Measurements from ENCODE around the gene TRPV6.

The TRPV6 gene

DNA sequence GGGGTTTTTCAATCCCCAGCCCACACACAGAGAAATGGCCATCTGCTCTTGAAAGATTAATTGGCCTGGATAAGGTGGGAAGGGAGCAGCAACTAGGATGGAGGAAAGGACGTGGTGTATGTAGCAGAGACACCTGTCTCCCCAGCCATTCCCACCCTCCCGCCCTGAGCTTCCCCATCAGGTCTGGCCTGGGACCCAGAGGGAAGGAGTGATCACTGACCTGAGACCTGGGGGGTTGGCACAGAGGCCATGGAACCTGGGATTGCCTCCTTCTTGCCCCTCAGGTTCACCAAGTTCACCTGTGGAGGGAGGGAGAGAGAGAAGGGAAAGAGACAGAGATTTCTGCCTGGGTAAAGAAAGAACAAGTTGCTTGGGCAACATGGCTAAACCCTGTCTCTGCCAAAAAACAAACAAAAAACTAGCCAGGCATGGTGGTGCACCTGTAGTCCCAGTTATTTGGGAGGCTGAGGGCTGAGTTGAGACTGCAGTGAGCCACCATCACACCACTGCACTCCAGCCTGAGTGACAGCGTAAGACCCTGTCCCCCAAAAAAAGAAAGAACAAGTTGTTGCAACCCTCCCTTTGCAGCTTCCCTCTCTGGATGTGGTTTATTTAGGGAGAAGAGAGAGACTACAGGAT, 11.3 kb upstream of the TRPV6 start:
- H3K27me3 ChIP-seq (replicated peaks; ENCODE audit: control insufficient read depth, insufficient read depth, low read length, poor library complexity, severe bottlenecking) = no peaks in the 10 kb centered on the region
- H3K36me3 ChIP-seq (ENCODE audit: control insufficient read depth, insufficient read depth, low read length) = no peaks in the 10 kb centered on the region
- H3K4me3 ChIP-seq (ENCODE audit: insufficient read depth, low read depth, low read length, poor library complexity, severe bottlenecking) = no peak overlapping the region
- no peaks in the 10 kb centered on the region for H3K9me3 ChIP-seq (ENCODE audit: control insufficient read depth, low read length)
- H3K27ac ChIP-seq (ENCODE audit: insufficient read depth, low read length, poor library complexity, severe bottlenecking) = no peak overlapping the region
- no peaks in the 10 kb centered on the region for H3K4me1 ChIP-seq (ENCODE audit: control insufficient read depth, insufficient read depth, low read length, poor library complexity, severe bottlenecking)
- no peak for DNase-seq

DNA sequence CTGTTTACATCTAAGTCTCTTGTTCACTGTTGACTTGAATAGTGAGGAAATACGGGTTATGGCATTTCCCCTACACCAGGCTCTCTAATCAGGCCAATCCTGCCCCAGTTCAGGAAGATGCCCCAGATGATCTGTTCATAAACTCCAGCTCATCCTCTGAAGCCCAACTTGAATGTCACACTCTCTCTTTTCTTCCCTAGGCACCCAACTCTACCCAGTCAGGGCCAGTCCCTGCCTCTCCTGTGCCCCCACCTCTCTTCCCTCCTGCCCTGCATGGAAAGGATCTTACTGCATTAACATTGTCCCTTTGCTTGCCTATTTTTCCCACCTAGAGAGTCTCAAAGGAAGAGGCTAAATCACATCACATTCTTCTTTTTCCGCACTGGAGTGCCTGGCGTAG, 10.6 kb upstream of the TRPV6 start:
- H3K4me3 ChIP-seq (ENCODE audit: insufficient read depth, low read depth, low read length, poor library complexity, severe bottlenecking) = no peak overlapping the region
- H3K9me3 ChIP-seq (ENCODE audit: control insufficient read depth, low read length) = no peaks in the 10 kb centered on the region
- H3K36me3 ChIP-seq (ENCODE audit: control insufficient read depth, insufficient read depth, low read length) = no peaks in the 10 kb centered on the region
- no peaks in the 10 kb centered on the region for H3K4me1 ChIP-seq (ENCODE audit: control insufficient read depth, insufficient read depth, low read length, poor library complexity, severe bottlenecking)
- no peak overlapping the region for H3K27ac ChIP-seq (ENCODE audit: insufficient read depth, low read length, poor library complexity, severe bottlenecking)
- no peaks in the 10 kb centered on the region for H3K27me3 ChIP-seq (replicated peaks; ENCODE audit: control insufficient read depth, insufficient read depth, low read length, poor library complexity, severe bottlenecking)
- DNase-seq = no peak

DNA sequence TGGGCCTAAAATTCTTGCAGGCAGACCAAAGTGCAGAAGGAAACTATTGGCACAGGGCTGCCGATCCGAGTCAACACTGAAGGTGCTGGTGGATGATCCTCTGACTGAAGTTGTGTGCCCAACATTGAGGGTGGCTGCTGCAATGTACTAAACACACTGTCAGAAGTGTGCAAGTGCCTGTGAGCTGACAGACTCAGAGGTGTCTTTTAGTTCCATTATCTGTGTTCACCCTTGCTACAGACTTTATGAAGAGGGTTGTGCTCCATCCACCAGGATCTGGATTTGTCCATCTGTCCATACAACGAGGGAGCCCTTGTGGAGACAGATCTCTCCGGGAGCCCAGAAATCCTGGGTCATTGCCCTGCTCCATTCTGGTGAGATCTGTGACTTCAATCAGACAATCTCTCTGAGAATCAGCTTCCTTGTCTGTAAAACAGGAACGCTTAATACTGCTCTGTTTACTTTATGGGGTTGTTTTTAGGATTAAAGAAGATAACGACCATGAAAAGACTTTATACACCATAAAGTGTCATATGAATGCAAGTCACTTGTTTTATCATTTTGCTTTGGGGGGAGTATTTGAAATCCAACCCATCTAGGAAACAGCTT, 9.5 kb upstream of the TRPV6 start:
- DNase-seq = no peak
- Histone ChIP-seq H3K4me1 (ENCODE audit: control insufficient read depth, insufficient read depth, low read length, poor library complexity, severe bottlenecking) (no peaks in the 10 kb centered on the region), H3K36me3 (ENCODE audit: control insufficient read depth, insufficient read depth, low read length) (no peaks in the 10 kb centered on the region), H3K27me3 (replicated peaks; ENCODE audit: control insufficient read depth, insufficient read depth, low read length, poor library complexity, severe bottlenecking) (no peaks in the 10 kb centered on the region), H3K9me3 (ENCODE audit: control insufficient read depth, low read length) (no peaks in the 10 kb centered on the region), H3K27ac (ENCODE audit: insufficient read depth, low read length, poor library complexity, severe bottlenecking) (no peak overlapping the region), H3K4me3 (ENCODE audit: insufficient read depth, low read depth, low read length, poor library complexity, severe bottlenecking) (no peak overlapping the region)

DNA sequence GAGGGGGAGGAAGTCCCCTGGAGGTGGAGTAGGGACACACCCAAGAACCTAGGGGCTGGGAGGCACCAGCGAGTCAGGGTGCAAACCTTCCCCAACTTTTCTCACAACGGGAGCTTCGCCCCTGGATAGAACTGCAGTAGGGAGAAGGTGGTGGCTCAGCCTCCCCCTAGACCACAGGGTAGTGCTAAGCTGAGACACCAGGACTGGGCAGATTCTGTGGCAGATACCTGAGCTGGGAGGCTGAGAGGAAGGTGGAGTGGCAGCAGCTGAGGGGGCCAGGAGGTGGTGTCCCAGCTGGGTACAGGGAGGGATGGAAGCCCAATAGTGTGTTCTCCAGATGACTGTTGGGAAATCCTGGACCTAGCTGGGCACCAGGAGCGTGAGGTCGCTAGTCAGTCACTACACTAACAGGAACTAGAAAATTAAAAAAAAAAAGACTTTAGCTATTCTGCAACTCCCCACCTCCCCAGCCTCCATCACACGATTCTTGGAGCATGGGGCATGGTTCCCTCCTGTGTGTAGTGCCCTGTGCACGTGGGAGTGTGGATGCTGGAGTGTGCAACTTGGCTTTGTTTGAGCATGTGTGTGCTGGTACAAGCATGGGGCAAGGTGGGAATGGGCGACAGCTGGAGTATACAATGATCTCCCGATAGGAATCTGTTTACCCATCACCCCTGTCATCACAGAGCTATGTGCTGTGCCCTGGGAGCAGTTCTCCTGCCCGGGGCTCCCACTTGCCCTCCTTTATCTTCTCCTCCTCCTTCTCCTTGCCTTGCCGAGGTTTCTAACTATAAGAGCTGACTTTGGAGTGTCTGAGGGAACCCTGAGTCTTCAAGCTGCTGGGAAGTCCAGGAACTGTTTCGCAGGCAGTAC, 8.8 kb upstream of the TRPV6 start:
- Histone ChIP-seq H3K4me1 (ENCODE audit: control insufficient read depth, insufficient read depth, low read length, poor library complexity, severe bottlenecking) (no peaks in the 10 kb centered on the region), H3K36me3 (ENCODE audit: control insufficient read depth, insufficient read depth, low read length) (no peaks in the 10 kb centered on the region), H3K9me3 (ENCODE audit: control insufficient read depth, low read length) (no peaks in the 10 kb centered on the region), H3K27me3 (replicated peaks; ENCODE audit: control insufficient read depth, insufficient read depth, low read length, poor library complexity, severe bottlenecking) (no peaks in the 10 kb centered on the region), H3K27ac (ENCODE audit: insufficient read depth, low read length, poor library complexity, severe bottlenecking) (no peak overlapping the region), H3K4me3 (ENCODE audit: insufficient read depth, low read depth, low read length, poor library complexity, severe bottlenecking) (no peak overlapping the region)
- DNase-seq = no peak

DNA sequence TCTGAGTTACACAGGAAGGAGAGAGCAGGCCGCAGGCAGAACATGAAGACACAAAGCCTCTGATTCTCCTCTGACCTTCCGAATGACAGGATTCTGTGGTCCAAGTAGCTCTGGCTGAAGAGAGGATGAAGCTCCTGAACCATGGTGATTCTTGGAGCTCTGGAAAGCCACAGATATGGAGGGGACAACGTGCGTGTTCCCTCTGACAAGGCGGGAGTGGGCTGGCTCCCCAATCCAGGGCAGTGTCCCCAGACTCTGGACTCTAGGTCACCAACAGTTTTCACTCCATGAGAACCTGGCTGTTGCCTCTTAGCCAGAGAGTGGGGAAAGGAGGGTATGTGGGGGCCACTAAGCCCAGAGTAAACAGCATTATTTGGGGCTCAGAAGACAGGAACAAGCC, 7.4 kb upstream of the TRPV6 start:
- Histone ChIP-seq H3K9me3 (ENCODE audit: control insufficient read depth, low read length) (no peaks in the 10 kb centered on the region), H3K36me3 (ENCODE audit: control insufficient read depth, insufficient read depth, low read length) (no peaks in the 10 kb centered on the region), H3K4me1 (ENCODE audit: control insufficient read depth, insufficient read depth, low read length, poor library complexity, severe bottlenecking) (no peaks in the 10 kb centered on the region), H3K4me3 (ENCODE audit: insufficient read depth, low read depth, low read length, poor library complexity, severe bottlenecking) (no peak overlapping the region), H3K27ac (ENCODE audit: insufficient read depth, low read length, poor library complexity, severe bottlenecking) (no peak overlapping the region), H3K27me3 (replicated peaks; ENCODE audit: control insufficient read depth, insufficient read depth, low read length, poor library complexity, severe bottlenecking) (no peaks in the 10 kb centered on the region)
- DNase-seq = no peak

DNA sequence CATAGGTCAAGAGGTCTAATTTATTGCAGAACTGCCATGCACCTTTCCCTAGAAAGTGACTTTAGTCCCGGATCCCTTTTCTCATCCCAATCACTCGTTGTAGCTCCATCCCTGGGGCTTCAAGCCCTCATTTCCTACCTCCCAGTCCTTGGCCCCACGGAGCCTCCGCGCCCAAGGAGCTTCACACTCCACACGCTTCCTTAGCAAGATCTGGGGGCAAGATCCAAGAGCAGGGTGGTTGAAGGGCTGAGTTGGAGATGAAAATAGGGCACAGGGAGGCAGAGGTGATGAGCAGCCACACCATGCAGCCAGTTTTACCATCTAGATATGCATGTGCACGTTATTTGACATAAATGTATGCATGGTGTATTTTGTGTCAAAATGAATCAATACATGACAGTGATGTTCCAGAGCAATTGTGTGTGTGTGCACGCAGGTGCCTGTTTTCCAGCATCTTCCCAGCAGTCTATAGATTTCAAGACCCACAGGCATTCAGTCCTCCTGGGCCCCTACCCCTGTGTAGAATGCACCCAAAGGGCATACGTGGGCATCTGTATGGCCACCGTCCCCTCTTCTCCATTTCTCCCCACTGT, 6.0 kb upstream of the TRPV6 start:
- H3K27ac ChIP-seq (ENCODE audit: insufficient read depth, low read length, poor library complexity, severe bottlenecking) = no peak overlapping the region
- no peaks in the 10 kb centered on the region for H3K36me3 ChIP-seq (ENCODE audit: control insufficient read depth, insufficient read depth, low read length)
- no peaks in the 10 kb centered on the region for H3K27me3 ChIP-seq (replicated peaks; ENCODE audit: control insufficient read depth, insufficient read depth, low read length, poor library complexity, severe bottlenecking)
- H3K9me3 ChIP-seq (ENCODE audit: control insufficient read depth, low read length) = no peaks in the 10 kb centered on the region
- H3K4me3 ChIP-seq (ENCODE audit: insufficient read depth, low read depth, low read length, poor library complexity, severe bottlenecking) = no peak overlapping the region
- DNase-seq = no peak
- H3K4me1 ChIP-seq (ENCODE audit: control insufficient read depth, insufficient read depth, low read length, poor library complexity, severe bottlenecking) = no peaks in the 10 kb centered on the region

DNA sequence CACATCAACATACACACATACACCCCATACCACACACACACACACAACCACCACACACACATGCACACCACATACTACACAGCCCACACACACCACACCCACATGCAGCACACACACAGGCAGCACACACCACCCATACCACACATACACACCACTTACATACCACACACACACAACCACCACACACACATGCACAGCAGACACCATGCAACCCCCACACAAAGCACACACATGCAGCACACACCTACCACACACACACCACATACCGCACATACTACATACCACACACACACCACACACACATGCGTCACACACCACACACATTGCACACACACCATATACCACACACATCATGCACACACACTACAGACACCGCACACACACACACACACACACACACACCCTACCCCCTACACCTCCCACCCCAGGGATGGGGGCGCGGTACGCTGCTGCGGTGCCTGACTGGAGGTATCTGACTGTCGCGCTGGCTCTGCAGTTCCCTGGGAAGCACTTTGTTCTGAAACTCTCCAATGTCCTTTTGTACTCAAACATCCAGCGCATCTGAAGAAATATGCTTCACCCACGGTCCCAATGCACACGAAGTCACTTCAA, 5.4 kb upstream of the TRPV6 start:
- H3K36me3 ChIP-seq (ENCODE audit: control insufficient read depth, insufficient read depth, low read length) = no peaks in the 10 kb centered on the region
- H3K27ac ChIP-seq (ENCODE audit: insufficient read depth, low read length, poor library complexity, severe bottlenecking) = no peak overlapping the region
- no peak overlapping the region for H3K4me3 ChIP-seq (ENCODE audit: insufficient read depth, low read depth, low read length, poor library complexity, severe bottlenecking)
- no peaks in the 10 kb centered on the region for H3K9me3 ChIP-seq (ENCODE audit: control insufficient read depth, low read length)
- H3K4me1 ChIP-seq (ENCODE audit: control insufficient read depth, insufficient read depth, low read length, poor library complexity, severe bottlenecking) = no peaks in the 10 kb centered on the region
- no peaks in the 10 kb centered on the region for H3K27me3 ChIP-seq (replicated peaks; ENCODE audit: control insufficient read depth, insufficient read depth, low read length, poor library complexity, severe bottlenecking)
- no peak for DNase-seq

DNA sequence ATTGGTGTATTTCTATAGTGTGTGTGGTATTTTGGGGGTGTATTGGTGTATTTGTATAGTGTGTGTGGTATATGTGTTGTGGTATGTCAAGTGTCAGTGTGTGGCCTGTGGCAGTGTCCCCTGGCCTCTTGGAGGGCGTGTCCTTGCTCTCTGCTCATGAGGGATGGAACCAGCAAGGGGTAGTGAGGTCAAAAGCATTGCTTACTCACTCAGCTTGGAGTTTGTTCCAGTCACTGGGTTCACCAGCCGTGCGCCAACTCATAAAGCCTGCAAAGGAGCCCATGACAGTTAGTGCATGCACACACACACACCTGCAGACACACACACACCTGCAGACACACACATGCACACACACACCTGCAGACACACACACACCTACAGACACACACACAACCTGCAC, 4.3 kb upstream of the TRPV6 start:
- no peaks in the 10 kb centered on the region for H3K36me3 ChIP-seq (ENCODE audit: control insufficient read depth, insufficient read depth, low read length)
- no peak overlapping the region for H3K4me3 ChIP-seq (ENCODE audit: insufficient read depth, low read depth, low read length, poor library complexity, severe bottlenecking)
- DNase-seq = no peak
- no peaks in the 10 kb centered on the region for H3K4me1 ChIP-seq (ENCODE audit: control insufficient read depth, insufficient read depth, low read length, poor library complexity, severe bottlenecking)
- no peaks in the 10 kb centered on the region for H3K9me3 ChIP-seq (ENCODE audit: control insufficient read depth, low read length)
- H3K27ac ChIP-seq (ENCODE audit: insufficient read depth, low read length, poor library complexity, severe bottlenecking) = no peak overlapping the region
- no peaks in the 10 kb centered on the region for H3K27me3 ChIP-seq (replicated peaks; ENCODE audit: control insufficient read depth, insufficient read depth, low read length, poor library complexity, severe bottlenecking)

DNA sequence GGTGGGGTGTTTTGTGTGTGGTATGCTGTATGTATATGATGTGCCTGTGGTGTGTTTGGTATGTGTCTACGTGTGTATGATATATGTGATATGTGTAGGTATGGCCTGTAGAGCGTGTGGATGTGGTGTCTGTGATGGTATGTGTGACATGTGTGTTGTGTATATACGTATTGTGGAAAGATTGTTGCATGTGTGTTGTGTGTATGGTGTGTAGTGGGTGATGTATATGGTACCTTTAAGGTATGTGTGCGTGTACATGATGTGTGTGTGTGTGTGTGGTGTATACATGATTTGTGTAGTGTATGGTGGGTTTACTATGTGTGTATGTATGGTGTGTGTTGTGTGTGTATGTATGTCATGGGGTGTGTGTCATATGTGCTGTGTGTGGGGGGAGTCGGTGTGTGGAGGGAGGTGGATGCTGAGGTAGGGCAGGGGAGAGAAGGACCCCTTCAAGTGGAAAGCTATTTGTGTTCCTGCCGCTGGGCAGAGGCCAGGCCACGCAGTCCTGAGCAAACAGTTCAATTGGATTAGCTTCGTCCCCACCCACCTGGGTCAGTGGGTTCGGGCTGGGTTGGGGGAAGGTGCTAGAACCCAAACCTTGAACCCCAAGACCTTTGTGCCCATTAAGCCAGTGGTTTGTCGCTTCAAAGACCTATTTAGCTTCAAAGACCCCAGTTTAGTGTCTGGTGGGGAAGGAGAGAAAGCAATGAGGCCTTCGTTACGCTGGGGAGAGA, 1.9 kb upstream of the TRPV6 start:
- Histone ChIP-seq H3K4me1 (ENCODE audit: control insufficient read depth, insufficient read depth, low read length, poor library complexity, severe bottlenecking) (no peaks in the 10 kb centered on the region), H3K36me3 (ENCODE audit: control insufficient read depth, insufficient read depth, low read length) (no peaks in the 10 kb centered on the region), H3K9me3 (ENCODE audit: control insufficient read depth, low read length) (no peaks in the 10 kb centered on the region), H3K27me3 (replicated peaks; ENCODE audit: control insufficient read depth, insufficient read depth, low read length, poor library complexity, severe bottlenecking) (no peaks in the 10 kb centered on the region), H3K27ac (ENCODE audit: insufficient read depth, low read length, poor library complexity, severe bottlenecking) (no peak overlapping the region), H3K4me3 (ENCODE audit: insufficient read depth, low read depth, low read length, poor library complexity, severe bottlenecking) (no peak overlapping the region)
- no peak for DNase-seq
